CD4-positive, alpha-beta T cell treated with Interleukin-12 subunit alpha and Interleukin-12 subunit beta, for 1 hour (primary cell): ENCODE data around the gene RNASE8.

Experiments used
- DNase-seq: peaks from one replicate; pipeline ENCODE4 v3.0.0-alpha.2; 2020

RNASE8 gene

GRCh38 chr14:21093769-21094681 lies 36.4 kb downstream of the RNASE8 start:
- DNase-seq, result no peak

- no peak for DNase-seq
Observed at GRCh38 chr14:21095430-21096205, 38.0 kb downstream of the RNASE8 start.

- DNase-seq, result no peak
Observed at GRCh38 chr14:21096438-21096837, 38.8 kb downstream of the RNASE8 start.

- DNase-seq, result no peak
Observed at GRCh38 chr14:21096978-21097635, 39.5 kb downstream of the RNASE8 start.

GRCh38 chr14:21097636-21098075 lies 40.0 kb downstream of the RNASE8 start:
- peak; percentile 31 for DNase-seq

- peak; percentile 64 for DNase-seq
Observed at GRCh38 chr14:21098076-21098891, 40.7 kb downstream of the RNASE8 start, which contains the start of gene ZNF219. TSS of gene ZNF219 (minus strand) at chr14:21098655. CDS start at chr14:21093591, 5,064 bp downstream.

GRCh38 chr14:21098892-21099595 lies 41.4 kb downstream of the RNASE8 start:
- no peak for DNase-seq

DNA sequence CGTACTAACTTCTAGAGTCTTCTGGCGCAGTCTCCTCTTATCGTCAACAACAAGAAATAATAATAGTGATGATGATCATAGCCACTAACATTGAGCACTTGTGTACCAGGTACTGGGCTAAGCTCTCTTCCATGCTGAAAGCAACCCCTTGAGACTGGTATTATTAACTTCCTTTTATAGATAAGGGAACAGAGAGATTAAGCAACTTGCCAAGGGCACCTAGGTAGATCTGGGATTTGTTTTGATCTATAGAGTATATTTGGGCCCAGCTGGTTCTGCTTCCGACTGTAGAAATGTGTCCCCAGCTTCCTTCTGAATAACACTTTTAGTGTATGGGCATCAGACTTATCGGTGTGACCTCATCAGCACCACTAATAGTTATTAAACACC lies 42.0 kb downstream of the RNASE8 start:
- no peak for DNase-seq

DNA sequence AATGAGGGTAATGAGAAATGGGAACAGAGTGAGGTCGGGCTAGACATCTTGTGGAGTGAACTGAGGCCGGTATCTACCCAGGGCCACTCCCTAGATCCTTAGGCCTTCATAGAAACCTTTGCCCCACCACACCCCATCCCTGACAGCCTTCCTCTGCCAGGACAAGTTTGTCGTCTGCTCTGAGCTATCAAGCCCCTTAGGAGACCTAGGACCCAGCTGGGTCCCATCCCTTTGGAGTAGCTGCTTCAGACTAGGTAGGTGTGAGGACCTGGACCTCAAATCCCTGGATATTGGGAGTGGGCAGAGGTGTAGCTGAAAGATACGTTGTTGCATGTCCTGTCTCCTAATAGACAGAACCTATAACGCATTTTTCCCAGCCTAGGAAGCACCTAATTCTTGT lies 43.3 kb downstream of the RNASE8 start, which contains the start of gene TMEM253:
TMEM253 (plus strand) TSS at position 136 of the 400 bp plus-strand sequence. CDS start 278 bp downstream, outside the sequence.
- DNase-seq, result no peak

DNA sequence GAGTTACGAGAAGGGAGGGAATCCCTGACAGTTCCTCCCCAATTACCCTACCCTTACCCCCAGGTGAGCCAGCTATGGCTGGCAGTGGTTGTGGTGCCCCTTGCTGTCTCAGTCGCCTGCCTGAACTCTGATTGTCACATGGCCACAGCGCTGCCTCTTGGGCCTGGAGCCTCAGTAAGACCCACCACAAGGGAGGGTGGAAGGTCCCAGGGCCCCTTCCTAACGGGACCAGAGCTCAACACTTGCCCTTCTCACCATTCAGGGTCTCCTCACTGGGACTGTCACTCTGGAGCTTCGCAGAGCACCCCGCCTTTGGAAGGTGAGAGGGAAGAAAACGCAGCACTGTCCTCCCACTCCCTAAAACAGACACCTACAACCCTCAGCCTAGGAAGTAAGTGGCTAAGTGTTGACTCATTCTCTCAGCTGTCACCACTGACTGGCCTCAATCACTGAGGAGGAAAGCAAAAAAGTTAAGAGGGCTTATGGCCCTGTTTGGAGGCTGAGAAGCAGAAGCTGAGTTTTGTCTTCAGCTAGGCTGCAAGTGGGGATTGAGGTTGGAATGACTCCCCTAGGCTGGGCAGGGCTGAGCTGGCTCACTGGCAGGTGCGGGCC lies 44.3 kb downstream of the RNASE8 start:
- no peak for DNase-seq

DNA sequence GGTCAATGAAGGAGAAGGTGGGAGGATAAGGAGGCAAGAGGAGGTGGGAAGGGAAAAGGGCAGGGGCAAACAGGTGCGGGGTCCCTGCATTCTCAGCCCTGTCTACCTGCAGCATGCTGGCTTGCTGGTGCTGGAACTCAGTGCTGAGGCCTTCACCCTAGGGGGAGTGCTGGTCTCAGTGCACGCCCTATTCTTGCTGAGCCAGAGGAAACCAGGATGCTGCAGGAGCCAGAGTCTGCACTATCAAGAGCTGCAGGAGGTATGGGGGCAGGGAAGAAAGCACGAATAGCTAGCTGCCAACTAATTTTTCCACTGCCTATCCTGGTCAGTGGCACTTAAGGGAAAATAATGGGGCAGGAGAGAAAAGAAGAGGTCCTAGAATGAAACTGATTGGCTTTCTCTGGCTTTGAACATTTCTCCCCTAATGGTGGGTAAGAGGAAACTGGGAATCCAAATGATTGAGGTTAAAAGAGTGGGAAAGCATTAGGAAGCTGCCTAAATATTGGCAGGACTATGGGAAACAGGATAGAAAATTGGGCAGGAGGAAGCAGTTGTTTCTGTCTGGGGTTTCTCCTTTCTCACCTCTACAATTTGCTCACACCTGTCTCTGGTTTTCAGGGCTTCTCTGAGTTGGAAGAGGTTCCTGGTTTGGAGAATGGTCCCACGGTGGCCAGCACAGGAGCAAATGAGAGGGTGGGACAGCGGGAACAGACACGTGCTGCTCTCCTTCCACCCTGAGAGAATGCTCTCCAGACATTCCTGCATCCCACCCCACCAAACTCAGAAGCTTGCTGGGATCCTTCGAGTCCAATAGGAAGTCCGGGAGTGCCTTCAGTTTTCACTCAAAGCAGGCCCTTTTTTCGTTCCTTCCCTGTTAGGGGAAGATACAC lies 45.1 kb downstream of the RNASE8 start:
- no peak for DNase-seq

DNA sequence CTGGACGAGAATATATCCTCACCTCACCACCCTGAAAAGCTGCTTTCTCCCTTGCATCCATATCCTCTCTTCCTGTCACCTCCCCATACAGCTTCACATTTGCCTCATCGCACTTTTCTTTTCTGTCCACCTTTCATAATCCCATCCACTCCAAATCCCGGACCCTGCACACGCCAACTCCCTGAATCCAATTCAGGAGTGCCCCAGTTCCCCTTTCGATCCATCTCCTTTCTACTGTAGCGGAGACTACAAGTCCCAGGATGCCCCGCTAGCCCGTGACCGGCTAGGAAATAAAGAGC lies 45.7 kb downstream of the RNASE8 start:
- no peak for DNase-seq

- peak; percentile 94 for DNase-seq
Observed at GRCh38 chr14:21103710-21104447, 46.3 kb downstream of the RNASE8 start.

DNA sequence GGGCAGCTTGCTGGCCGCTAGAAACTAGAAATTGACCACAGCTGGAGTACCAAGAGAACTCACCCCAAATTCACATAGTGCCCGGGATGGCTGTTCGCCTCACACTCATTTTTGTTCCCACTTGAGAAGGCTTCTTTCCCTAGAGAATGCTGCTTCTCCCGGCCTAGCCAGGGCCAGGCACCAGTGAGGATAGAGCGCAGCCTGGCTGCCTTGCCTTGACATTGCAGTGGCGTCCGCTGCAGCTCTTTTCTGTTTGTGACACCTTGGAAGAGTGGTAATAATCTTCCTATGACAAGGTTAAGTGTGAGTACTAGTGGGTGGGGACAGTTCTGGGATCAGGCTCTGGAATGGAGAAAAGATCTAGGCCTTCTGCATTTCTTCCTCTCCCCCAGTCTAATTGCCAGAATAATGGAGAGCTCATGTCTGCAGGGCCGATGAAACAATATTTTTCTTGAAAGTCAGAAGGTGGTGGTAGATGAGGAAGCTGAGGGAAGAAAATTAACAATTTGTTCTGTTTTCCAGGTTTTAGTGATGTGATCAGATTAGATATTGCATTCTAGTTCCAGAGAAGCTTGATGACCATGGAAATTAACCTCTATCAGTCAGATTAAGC lies 46.9 kb downstream of the RNASE8 start:
- DNase-seq, result peak; percentile 72

DNA sequence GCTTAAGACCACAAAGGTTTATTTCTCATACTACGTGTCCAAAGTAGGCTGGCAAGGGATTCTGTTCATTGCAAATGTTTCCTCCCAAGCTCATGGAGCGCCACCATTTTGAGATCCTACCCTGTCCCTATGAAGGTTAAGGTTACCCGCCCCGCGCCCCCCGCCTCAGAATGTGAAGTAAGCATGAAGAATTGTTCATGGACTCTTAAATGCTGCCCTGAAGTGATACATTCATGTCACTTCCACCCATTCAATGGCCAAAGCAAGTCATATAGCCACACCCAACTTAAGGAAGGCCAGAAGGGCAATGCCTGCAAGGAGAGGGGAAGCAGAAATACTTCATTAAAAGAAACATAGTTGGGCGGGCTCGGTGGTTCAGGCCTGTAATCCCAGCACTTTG lies 47.5 kb downstream of the RNASE8 start:
- no peak for DNase-seq

DNA sequence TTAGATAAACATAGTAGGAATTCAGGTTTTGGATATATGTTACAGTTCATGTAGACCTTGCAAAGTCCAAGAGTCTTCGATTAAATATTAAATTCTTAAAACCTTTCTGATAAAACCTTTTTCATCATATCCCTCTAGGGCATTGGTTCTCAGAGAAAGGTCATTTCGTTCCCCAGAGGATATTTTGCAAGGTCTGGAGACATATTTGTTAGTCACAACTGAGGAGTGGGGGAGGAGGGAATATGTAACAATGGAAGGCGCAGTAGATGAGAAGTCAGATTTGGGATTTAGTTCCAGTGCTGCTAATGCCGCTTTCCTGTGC lies 48.5 kb downstream of the RNASE8 start:
- DNase-seq, result no peak

DNA sequence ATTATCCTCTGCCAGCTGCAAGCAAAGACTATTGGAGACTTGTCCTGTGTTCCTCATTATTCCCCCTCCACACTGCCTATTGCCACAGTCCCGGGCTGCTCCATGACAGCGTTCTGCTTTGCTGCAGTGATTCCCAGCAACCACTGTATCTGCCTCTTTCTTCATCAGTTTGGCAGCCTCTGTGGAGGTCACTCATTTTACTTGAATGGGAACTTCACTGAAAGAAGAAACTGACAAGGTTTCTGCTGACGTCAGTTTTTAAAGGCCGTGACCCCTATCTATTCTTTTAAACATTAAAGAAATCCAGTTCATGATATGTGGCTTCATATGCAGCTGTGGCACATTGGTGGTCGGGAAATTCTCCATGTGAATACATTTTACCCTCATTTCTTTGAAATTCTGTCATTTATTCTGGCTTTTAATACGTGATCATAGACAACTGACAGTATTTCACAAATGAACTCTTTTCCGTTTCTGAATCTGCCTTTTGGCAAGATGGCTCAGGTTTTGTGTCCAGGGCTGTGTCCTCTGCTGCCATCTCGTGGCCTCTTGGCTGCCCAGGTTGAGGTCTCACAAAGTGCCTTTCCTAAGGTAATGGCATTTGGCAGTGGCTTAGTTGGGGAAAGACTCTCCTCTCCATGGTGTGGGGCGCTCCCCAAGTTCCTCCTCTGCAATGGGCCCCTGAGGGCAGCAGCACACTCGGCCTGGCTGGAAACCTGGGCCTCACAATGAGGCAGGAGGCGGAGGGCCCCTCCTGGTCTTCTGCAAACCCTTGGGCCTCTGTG lies 49.1 kb downstream of the RNASE8 start:
- DNase-seq, result peak; percentile 82

DNA sequence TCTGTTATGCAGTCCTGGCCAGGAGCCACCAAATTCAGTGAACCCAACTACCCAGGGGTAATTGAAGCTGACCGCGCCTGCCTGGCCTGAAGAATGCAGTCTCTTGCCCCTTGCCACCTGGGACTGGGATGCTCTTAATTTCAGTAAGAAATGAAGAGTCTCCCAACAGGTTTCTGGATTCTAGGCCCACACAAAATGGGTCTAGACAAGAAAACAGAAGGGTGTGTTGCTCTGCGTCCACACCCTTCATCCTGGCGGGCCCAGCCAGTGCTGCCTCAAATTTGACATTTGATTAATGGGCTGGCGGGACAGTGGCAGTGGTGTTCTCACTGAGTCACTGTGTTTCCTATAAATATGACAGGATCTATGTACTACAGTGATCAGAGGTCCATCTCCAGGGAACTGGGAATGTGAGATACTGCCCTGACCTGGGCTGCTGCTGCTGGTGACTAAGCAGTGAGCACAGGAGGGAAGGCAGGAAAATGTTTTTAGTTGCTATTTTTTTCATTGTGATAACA lies 49.7 kb downstream of the RNASE8 start:
- DNase-seq, result no peak
